WTC11 (cell line): ENCODE measurements around the gene ESX1. TPM values are rescaled to one million over a fixed set of nuclear protein-coding genes. Genes with fewer than 3 reads are reported as not detected.

Experiments
- ATAC-seq: fragments of 200-7000 bp; cut with Tn5 transposase; 2 replicates; pipeline ENCODE4 v1.10.0; 2021; ENCODE audit warnings: mild to moderate bottlenecking, moderate library complexity
- CTCF ChIA-PET: fragments of 300-600 bp; sonication (Branson Sonifier 250); formaldehyde crosslinking; loops from one replicate; lab custom pipeline; 2021; ENCODE audit warnings: antibody characterized with exemption; lab: Charles Lee
- POLR2A ChIA-PET: fragments of 350-600 bp; sonication (Branson Sonifier 250); formaldehyde crosslinking; loops from one replicate; lab custom pipeline; 2021; ENCODE audit warnings: antibody characterized with exemption; lab: Charles Lee
- DNase-seq: peaks from one replicate; pipeline ENCODE4 v3.0.0; 2021; ENCODE audit warnings: low spot score
- H3K27ac Mint-ChIP-seq: 2 replicates; pipeline ENCODE4 v1.8.0; 2021; ENCODE audit warnings: mixed read lengths
- H3K27me3 Mint-ChIP-seq: 2 replicates; pipeline ENCODE4 v1.8.0; 2021; ENCODE audit warnings: low read depth, mild to moderate bottlenecking, moderate library complexity, mixed read lengths
- H3K36me3 Mint-ChIP-seq: 2 replicates; pipeline ENCODE4 v1.8.0; 2021; ENCODE audit warnings: mixed read lengths
- H3K4me1 Mint-ChIP-seq: 2 replicates; pipeline ENCODE4 v1.8.0; 2022; ENCODE audit warnings: mixed read lengths
- H3K4me3 Mint-ChIP-seq: 2 replicates; pipeline ENCODE4 v1.8.0; 2021; ENCODE audit warnings: mild to moderate bottlenecking, moderate library complexity, mixed read lengths
- H3K9me3 Mint-ChIP-seq: 2 replicates; pipeline ENCODE4 v1.8.0; 2021; ENCODE audit warnings: mixed read lengths
- ELF4 ChIP-seq: sonication (generic); formaldehyde crosslinking; IDR thresholded peaks from 2 replicates; pipeline ENCODE4 v1.8.1; 2022; ENCODE audit warnings: low read depth, mild to moderate bottlenecking, moderate library complexity, missing genetic modification reagents
- EMX1 ChIP-seq: fragments of 250-450 bp; sonication (Bioruptor Pico); IDR thresholded peaks from 2 replicates; pipeline ENCODE4 v1.8.0; 2021; ENCODE audit warnings: mild to moderate bottlenecking
- FOXP1 ChIP-seq: sonication (generic); formaldehyde crosslinking; IDR thresholded peaks from 2 replicates; pipeline ENCODE4 v1.8.0; 2022; ENCODE audit warnings: missing genetic modification reagents, mild to moderate bottlenecking, moderate library complexity, borderline replicate concordance
- GABPB1 ChIP-seq: sonication (generic); formaldehyde crosslinking; IDR thresholded peaks from 2 replicates; pipeline ENCODE4 v1.8.1; 2023; ENCODE audit warnings: mild to moderate bottlenecking, missing genetic modification reagents
- GTF2I ChIP-seq: fragments of 250-450 bp; sonication (Bioruptor Pico); conservative IDR thresholded peaks from 2 replicates; pipeline ENCODE4 v1.4.0; 2021; ENCODE audit warnings: mild to moderate bottlenecking
- NFATC4 ChIP-seq: fragments of 250-450 bp; sonication (Bioruptor Pico); IDR thresholded peaks from 2 replicates; pipeline ENCODE4 v1.9.0; 2021; ENCODE audit warnings: mild to moderate bottlenecking
- NFYB ChIP-seq: sonication (generic); formaldehyde crosslinking; conservative IDR thresholded peaks from 2 replicates; pipeline ENCODE4 v1.8.0; 2022; ENCODE audit warnings: low read depth, missing genetic modification reagents
- NR1H2 ChIP-seq: sonication (generic); formaldehyde crosslinking; IDR thresholded peaks from 2 replicates; pipeline ENCODE4 v1.9.0; 2021; ENCODE audit warnings: mild to moderate bottlenecking, moderate library complexity, missing genetic modification reagents
- RORB ChIP-seq: fragments of 250-450 bp; sonication (Bioruptor Pico); IDR thresholded peaks from 2 replicates; pipeline ENCODE4 v1.9.0; 2021; ENCODE audit warnings: mild to moderate bottlenecking
- SP1 ChIP-seq: sonication (generic); formaldehyde crosslinking; conservative IDR thresholded peaks from 2 replicates; pipeline ENCODE4 v1.8.1; 2022; ENCODE audit warnings: missing genetic modification reagents
- ZBTB21 ChIP-seq: sonication (generic); formaldehyde crosslinking; IDR thresholded peaks from 2 replicates; pipeline ENCODE4 v1.8.1; 2023; ENCODE audit warnings: mild to moderate bottlenecking, missing genetic modification reagents, borderline replicate concordance
- ZNF396 ChIP-seq: fragments of 250-450 bp; sonication (Bioruptor Pico); IDR thresholded peaks from 2 replicates; pipeline ENCODE4 v1.8.0; 2021; ENCODE audit warnings: mild to moderate bottlenecking, moderate library complexity, borderline replicate concordance
- total RNA-seq: library from RNA; stranded (reverse); gene quantifications from 3 replicates; pipeline ENCODE4 v1.2.3, GENCODE V29; 2021
- TF ChIP-seq, protein P1 (sequence below): fragments of 250-450 bp; sonication (Bioruptor Pico); IDR thresholded peaks from 2 replicates; pipeline ENCODE4 v1.8.0; 2021; ENCODE audit warnings: mild to moderate bottlenecking
- TF ChIP-seq, protein P2 (sequence below): sonication (generic); formaldehyde crosslinking; IDR thresholded peaks from 2 replicates; pipeline ENCODE4 v1.8.1; 2023; ENCODE audit warnings: mild to moderate bottlenecking, missing genetic modification reagents
- TF ChIP-seq, protein P3 (sequence below): sonication (generic); formaldehyde crosslinking; IDR thresholded peaks from 2 replicates; pipeline ENCODE4 v1.8.1; 2023; ENCODE audit warnings: mild to moderate bottlenecking, missing genetic modification reagents, moderate library complexity
- TF ChIP-seq, protein P4 (sequence below): fragments of 250-450 bp; sonication (Bioruptor Pico); IDR thresholded peaks from 2 replicates; pipeline ENCODE4 v1.9.0; 2021; ENCODE audit warnings: mild to moderate bottlenecking
- TF ChIP-seq, protein P5 (sequence below): sonication (generic); formaldehyde crosslinking; IDR thresholded peaks from 2 replicates; pipeline ENCODE4 v1.8.0; 2022; ENCODE audit warnings: mild to moderate bottlenecking, missing genetic modification reagents
- TF ChIP-seq, protein P6 (sequence below): fragments of 200-600 bp; IDR thresholded peaks from 2 replicates; pipeline ENCODE4 v1.8.0; 2022; ENCODE audit warnings: antibody characterized with exemption
- TF ChIP-seq, protein P7 (sequence below): sonication (generic); formaldehyde crosslinking; IDR thresholded peaks from 2 replicates; pipeline ENCODE4 v1.8.1; 2023; ENCODE audit warnings: mild to moderate bottlenecking, missing genetic modification reagents
- TF ChIP-seq, protein P8 (sequence below): sonication (generic); formaldehyde crosslinking; IDR thresholded peaks from 2 replicates; pipeline ENCODE4 v1.8.1; 2022; ENCODE audit warnings: low read depth, mild to moderate bottlenecking, moderate library complexity, missing genetic modification reagents, borderline replicate concordance

Gene ESX1
- total RNA-seq, 1 experiment from 2014 or later = not detected

DNA sequence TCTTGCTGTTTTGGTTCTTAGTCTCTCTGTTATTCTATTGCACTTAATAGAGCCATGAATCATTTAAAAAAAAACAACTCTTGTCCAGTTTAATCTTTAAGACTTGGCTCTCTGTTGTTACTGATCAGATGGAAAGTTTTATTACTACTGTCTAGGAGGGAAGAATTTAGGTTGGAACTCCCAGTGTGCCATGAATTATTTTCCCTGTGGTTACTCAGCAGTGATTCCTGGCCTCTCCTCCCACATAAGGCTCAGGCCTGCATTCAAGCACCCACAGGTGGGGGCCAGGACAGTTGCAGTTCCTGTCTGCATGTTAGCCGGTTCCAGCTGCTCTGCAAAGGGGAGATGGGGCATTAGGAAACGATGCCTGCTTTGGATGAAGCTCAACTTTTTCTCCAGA is 29.8 kb upstream of the ESX1 start:
- no peaks in the 10 kb centered on the region for H3K9me3 Mint-ChIP-seq
- no peak for DNase-seq
- H3K4me1 Mint-ChIP-seq = peaks cover 44% of the 10 kb centered on the region
- ChIA-PET POLR2A (no interaction called here), CTCF (interaction anchor here (0.7 kb wide), 1 partner anchor 146 kb away, joined by 3 read pairs; no protein-coding TSS in a partner anchor)
- no peak for ATAC-seq
- no peak overlapping the region for H3K4me3 Mint-ChIP-seq
- H3K27ac Mint-ChIP-seq = no peak overlapping the region
- peaks cover 4% of the 10 kb centered on the region; the same call in 1 of the 2 replicates for H3K27me3 Mint-ChIP-seq
- no peak for TF ChIP-seq NFATC4 (CRISPR knock-in tag)
- TF ChIP-seq, protein P1, sequence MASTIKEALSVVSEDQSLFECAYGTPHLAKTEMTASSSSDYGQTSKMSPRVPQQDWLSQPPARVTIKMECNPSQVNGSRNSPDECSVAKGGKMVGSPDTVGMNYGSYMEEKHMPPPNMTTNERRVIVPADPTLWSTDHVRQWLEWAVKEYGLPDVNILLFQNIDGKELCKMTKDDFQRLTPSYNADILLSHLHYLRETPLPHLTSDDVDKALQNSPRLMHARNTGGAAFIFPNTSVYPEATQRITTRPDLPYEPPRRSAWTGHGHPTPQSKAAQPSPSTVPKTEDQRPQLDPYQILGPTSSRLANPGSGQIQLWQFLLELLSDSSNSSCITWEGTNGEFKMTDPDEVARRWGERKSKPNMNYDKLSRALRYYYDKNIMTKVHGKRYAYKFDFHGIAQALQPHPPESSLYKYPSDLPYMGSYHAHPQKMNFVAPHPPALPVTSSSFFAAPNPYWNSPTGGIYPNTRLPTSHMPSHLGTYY (CRISPR knock-in tag) = no peak
- TF ChIP-seq, protein P2, sequence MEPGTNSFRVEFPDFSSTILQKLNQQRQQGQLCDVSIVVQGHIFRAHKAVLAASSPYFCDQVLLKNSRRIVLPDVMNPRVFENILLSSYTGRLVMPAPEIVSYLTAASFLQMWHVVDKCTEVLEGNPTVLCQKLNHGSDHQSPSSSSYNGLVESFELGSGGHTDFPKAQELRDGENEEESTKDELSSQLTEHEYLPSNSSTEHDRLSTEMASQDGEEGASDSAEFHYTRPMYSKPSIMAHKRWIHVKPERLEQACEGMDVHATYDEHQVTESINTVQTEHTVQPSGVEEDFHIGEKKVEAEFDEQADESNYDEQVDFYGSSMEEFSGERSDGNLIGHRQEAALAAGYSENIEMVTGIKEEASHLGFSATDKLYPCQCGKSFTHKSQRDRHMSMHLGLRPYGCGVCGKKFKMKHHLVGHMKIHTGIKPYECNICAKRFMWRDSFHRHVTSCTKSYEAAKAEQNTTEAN (CRISPR knock-in tag) = no peak
- TF ChIP-seq ZBTB21 = no peak
- TF ChIP-seq, protein P3, sequence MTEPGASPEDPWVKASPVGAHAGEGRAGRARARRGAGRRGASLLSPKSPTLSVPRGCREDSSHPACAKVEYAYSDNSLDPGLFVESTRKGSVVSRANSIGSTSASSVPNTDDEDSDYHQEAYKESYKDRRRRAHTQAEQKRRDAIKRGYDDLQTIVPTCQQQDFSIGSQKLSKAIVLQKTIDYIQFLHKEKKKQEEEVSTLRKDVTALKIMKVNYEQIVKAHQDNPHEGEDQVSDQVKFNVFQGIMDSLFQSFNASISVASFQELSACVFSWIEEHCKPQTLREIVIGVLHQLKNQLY = no peak
- TF ChIP-seq, protein P4, sequence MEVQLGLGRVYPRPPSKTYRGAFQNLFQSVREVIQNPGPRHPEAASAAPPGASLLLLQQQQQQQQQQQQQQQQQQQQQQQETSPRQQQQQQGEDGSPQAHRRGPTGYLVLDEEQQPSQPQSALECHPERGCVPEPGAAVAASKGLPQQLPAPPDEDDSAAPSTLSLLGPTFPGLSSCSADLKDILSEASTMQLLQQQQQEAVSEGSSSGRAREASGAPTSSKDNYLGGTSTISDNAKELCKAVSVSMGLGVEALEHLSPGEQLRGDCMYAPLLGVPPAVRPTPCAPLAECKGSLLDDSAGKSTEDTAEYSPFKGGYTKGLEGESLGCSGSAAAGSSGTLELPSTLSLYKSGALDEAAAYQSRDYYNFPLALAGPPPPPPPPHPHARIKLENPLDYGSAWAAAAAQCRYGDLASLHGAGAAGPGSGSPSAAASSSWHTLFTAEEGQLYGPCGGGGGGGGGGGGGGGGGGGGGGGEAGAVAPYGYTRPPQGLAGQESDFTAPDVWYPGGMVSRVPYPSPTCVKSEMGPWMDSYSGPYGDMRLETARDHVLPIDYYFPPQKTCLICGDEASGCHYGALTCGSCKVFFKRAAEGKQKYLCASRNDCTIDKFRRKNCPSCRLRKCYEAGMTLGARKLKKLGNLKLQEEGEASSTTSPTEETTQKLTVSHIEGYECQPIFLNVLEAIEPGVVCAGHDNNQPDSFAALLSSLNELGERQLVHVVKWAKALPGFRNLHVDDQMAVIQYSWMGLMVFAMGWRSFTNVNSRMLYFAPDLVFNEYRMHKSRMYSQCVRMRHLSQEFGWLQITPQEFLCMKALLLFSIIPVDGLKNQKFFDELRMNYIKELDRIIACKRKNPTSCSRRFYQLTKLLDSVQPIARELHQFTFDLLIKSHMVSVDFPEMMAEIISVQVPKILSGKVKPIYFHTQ (CRISPR knock-in tag) = no peak
- no peak for TF ChIP-seq NFYB (CRISPR knock-in tag)
- TF ChIP-seq NR1H2 = no peak
- no peak for TF ChIP-seq GABPB1
- TF ChIP-seq SP1 (CRISPR knock-in tag) = no peak
- no peak for TF ChIP-seq RORB (CRISPR knock-in tag)
- no peak for TF ChIP-seq ELF4
- TF ChIP-seq EMX1 (CRISPR knock-in tag) = no peak
- TF ChIP-seq FOXP1 (CRISPR knock-in tag) = no peak
- no peak for TF ChIP-seq ZNF396 (CRISPR knock-in tag)
- no peak for TF ChIP-seq GTF2I (CRISPR knock-in tag)
- TF ChIP-seq, protein P5, sequence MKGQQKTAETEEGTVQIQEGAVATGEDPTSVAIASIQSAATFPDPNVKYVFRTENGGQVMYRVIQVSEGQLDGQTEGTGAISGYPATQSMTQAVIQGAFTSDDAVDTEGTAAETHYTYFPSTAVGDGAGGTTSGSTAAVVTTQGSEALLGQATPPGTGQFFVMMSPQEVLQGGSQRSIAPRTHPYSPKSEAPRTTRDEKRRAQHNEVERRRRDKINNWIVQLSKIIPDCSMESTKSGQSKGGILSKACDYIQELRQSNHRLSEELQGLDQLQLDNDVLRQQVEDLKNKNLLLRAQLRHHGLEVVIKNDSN (CRISPR knock-in tag) = no peak
- H3K36me3 Mint-ChIP-seq = no peaks in the 10 kb centered on the region

DNA sequence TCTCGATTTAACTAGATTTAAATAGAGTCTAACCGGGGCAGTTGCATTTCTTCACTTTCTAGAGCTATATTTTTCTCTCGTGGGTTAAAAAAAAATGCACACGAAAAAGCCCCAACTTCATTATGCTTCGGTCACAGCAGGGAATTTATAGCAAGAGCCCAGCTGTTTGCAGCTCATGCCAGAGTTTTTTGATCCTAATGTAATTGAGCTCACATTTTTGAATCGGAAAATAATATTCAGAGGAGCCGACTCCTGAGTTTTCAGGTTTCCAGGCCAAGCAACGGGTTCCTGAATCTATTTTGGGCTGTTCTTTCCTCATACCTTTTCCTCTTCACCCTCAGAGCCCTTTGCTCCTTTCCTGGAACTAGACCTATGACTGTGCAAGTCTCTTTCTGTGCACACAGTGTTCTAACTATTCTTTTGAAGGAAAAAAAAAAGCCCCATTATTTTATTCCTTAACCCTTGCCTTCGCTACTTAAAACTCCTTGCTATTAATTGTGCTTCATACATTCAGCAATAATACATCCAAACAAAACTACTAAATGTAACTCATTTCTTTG is 27.5 kb upstream of the ESX1 start:
- H3K27ac Mint-ChIP-seq = no peak overlapping the region
- H3K4me3 Mint-ChIP-seq = no peak overlapping the region
- H3K4me1 Mint-ChIP-seq = peaks cover 23% of the 10 kb centered on the region
- POLR2A ChIA-PET = no interaction called here
- CTCF ChIA-PET = interaction anchor here (0.7 to 1.6 kb wide), 2 partner anchors 11 to 12 kb away, joined by 3 to 6 read pairs; no protein-coding TSS in a partner anchor
- no peaks in the 10 kb centered on the region for H3K9me3 Mint-ChIP-seq
- ATAC-seq = no peak
- no peak for DNase-seq
- no peaks in the 10 kb centered on the region for H3K36me3 Mint-ChIP-seq
- H3K27me3 Mint-ChIP-seq = peaks cover 4% of the 10 kb centered on the region; the same call in 1 of the 2 replicates
- TF ChIP-seq, protein P6, sequence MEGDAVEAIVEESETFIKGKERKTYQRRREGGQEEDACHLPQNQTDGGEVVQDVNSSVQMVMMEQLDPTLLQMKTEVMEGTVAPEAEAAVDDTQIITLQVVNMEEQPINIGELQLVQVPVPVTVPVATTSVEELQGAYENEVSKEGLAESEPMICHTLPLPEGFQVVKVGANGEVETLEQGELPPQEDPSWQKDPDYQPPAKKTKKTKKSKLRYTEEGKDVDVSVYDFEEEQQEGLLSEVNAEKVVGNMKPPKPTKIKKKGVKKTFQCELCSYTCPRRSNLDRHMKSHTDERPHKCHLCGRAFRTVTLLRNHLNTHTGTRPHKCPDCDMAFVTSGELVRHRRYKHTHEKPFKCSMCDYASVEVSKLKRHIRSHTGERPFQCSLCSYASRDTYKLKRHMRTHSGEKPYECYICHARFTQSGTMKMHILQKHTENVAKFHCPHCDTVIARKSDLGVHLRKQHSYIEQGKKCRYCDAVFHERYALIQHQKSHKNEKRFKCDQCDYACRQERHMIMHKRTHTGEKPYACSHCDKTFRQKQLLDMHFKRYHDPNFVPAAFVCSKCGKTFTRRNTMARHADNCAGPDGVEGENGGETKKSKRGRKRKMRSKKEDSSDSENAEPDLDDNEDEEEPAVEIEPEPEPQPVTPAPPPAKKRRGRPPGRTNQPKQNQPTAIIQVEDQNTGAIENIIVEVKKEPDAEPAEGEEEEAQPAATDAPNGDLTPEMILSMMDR = no peak
- TF ChIP-seq, protein P7, sequence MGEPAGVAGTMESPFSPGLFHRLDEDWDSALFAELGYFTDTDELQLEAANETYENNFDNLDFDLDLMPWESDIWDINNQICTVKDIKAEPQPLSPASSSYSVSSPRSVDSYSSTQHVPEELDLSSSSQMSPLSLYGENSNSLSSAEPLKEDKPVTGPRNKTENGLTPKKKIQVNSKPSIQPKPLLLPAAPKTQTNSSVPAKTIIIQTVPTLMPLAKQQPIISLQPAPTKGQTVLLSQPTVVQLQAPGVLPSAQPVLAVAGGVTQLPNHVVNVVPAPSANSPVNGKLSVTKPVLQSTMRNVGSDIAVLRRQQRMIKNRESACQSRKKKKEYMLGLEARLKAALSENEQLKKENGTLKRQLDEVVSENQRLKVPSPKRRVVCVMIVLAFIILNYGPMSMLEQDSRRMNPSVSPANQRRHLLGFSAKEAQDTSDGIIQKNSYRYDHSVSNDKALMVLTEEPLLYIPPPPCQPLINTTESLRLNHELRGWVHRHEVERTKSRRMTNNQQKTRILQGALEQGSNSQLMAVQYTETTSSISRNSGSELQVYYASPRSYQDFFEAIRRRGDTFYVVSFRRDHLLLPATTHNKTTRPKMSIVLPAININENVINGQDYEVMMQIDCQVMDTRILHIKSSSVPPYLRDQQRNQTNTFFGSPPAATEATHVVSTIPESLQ = no peak
- TF ChIP-seq, protein P8, sequence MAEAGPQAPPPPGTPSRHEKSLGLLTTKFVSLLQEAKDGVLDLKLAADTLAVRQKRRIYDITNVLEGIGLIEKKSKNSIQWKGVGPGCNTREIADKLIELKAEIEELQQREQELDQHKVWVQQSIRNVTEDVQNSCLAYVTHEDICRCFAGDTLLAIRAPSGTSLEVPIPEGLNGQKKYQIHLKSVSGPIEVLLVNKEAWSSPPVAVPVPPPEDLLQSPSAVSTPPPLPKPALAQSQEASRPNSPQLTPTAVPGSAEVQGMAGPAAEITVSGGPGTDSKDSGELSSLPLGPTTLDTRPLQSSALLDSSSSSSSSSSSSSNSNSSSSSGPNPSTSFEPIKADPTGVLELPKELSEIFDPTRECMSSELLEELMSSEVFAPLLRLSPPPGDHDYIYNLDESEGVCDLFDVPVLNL (CRISPR knock-in tag) = no peak
- TF ChIP-seq, protein P3 = no peak
